Measurements from ENCODE around the gene DCHS2. TPM values are rescaled to one million over a fixed set of nuclear protein-coding genes. Genes with fewer than 3 reads are reported as not detected.

DCHS2 gene
- total RNA-seq, 2 donors from 2014 or later: 0.13 to 0.24 TPM

DNA sequence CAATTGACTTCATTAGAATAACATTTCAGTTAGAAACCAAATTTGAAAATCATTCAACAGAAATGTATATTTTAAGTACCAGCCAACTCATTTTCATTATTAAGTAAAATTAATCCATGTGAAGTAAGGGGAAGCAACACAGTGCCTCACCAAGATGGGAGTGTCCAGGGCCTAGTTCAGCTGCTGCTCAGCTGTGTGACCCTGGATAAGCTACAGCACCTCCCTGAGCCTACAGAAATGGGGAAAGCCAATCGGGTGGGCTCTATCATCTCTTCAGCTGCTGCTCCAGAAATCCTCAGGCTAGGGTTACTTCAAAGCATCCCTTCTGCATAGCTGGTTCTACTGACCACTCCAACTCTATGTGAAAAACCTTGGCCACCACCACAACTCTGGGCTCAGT lies 18.7 kb downstream of the DCHS2 start:
- DNase-seq: no peak
- Histone ChIP-seq H3K36me3 (ENCODE audit: control insufficient read depth, insufficient read depth, low read length) (no peaks in the 10 kb centered on the region), H3K4me1 (ENCODE audit: control insufficient read depth, insufficient read depth, low read length) (no peaks in the 10 kb centered on the region), H3K9me3 (ENCODE audit: control insufficient read depth, low read length) (no peaks in the 10 kb centered on the region), H3K4me3 (ENCODE audit: low read length) (no peak overlapping the region), H3K27me3 (ENCODE audit: control insufficient read depth, insufficient read depth, low read length, poor library complexity, severe bottlenecking) (no peaks in the 10 kb centered on the region), H3K9ac (ENCODE audit: extremely low read depth, low read length, poor library complexity, severe bottlenecking) (no peak overlapping the region), H3K27ac (ENCODE audit: low read depth, low read length) (no peak overlapping the region)
- WGBS, 2 experiments (ENCODE audit: insufficient coverage in 1 of 2, insufficient read length in 1 of 2): 83% methylated on average over 1 of the region's 1 CpG; no CpG with 5 or more reads in 1 of the 2 experiments
- H3K4me3 Mint-ChIP-seq: no peak overlapping the region
- no peaks in the 10 kb centered on the region for H3K4me1 Mint-ChIP-seq
- H3K27ac Mint-ChIP-seq: no peak overlapping the region
- no peaks in the 10 kb centered on the region for H3K9me3 Mint-ChIP-seq
- H3K36me3 Mint-ChIP-seq (ENCODE audit: low read depth): no peaks in the 10 kb centered on the region
- no peaks in the 10 kb centered on the region for H3K27me3 Mint-ChIP-seq (ENCODE audit: insufficient read depth)
- TF ChIP-seq, protein P1, sequence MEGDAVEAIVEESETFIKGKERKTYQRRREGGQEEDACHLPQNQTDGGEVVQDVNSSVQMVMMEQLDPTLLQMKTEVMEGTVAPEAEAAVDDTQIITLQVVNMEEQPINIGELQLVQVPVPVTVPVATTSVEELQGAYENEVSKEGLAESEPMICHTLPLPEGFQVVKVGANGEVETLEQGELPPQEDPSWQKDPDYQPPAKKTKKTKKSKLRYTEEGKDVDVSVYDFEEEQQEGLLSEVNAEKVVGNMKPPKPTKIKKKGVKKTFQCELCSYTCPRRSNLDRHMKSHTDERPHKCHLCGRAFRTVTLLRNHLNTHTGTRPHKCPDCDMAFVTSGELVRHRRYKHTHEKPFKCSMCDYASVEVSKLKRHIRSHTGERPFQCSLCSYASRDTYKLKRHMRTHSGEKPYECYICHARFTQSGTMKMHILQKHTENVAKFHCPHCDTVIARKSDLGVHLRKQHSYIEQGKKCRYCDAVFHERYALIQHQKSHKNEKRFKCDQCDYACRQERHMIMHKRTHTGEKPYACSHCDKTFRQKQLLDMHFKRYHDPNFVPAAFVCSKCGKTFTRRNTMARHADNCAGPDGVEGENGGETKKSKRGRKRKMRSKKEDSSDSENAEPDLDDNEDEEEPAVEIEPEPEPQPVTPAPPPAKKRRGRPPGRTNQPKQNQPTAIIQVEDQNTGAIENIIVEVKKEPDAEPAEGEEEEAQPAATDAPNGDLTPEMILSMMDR (conservative IDR thresholded peaks at IDR 0.05): no peak

- no peak overlapping the region for H3K27ac ChIP-seq (ENCODE audit: low read depth, low read length)
- H3K4me1 Mint-ChIP-seq: no peaks in the 10 kb centered on the region
- no peaks in the 10 kb centered on the region for H3K27me3 ChIP-seq (ENCODE audit: control insufficient read depth, insufficient read depth, low read length, poor library complexity, severe bottlenecking)
- H3K4me3 ChIP-seq (ENCODE audit: low read length): no peak overlapping the region
- no peak overlapping the region for H3K4me3 Mint-ChIP-seq
- no peak overlapping the region for H3K9ac ChIP-seq (ENCODE audit: extremely low read depth, low read length, poor library complexity, severe bottlenecking)
- H3K27me3 Mint-ChIP-seq (ENCODE audit: insufficient read depth): no peaks in the 10 kb centered on the region
- no peaks in the 10 kb centered on the region for H3K4me1 ChIP-seq (ENCODE audit: control insufficient read depth, insufficient read depth, low read length)
- H3K36me3 Mint-ChIP-seq (ENCODE audit: low read depth): no peaks in the 10 kb centered on the region
- no peaks in the 10 kb centered on the region for H3K9me3 Mint-ChIP-seq
- TF ChIP-seq, protein P1 (conservative IDR thresholded peaks at IDR 0.05): no peak
- WGBS, 2 experiments (ENCODE audit: insufficient coverage in 1 of 2, insufficient read length in 1 of 2): 76 to 83% methylated on average over 2 to 4 of the region's 4 CpGs
- H3K36me3 ChIP-seq (ENCODE audit: control insufficient read depth, insufficient read depth, low read length): no peaks in the 10 kb centered on the region
- no peaks in the 10 kb centered on the region for H3K9me3 ChIP-seq (ENCODE audit: control insufficient read depth, low read length)
- H3K27ac Mint-ChIP-seq: no peak overlapping the region
- DNase-seq: no peak
Observed at GRCh38 chr4:154471526-154472331, 19.9 kb downstream of the DCHS2 start.

GRCh38 chr4:154471032-154471431 lies 20.6 kb downstream of the DCHS2 start:
- 0 to 42% methylated on average over 1 to 2 of the region's 2 CpGs for WGBS, 2 experiments (ENCODE audit: insufficient coverage in 1 of 2, insufficient read length in 1 of 2)
- Mint-ChIP-seq H3K27ac (no peak overlapping the region), H3K4me3 (no peak overlapping the region), H3K4me1 (no peaks in the 10 kb centered on the region), H3K27me3 (ENCODE audit: insufficient read depth) (no peaks in the 10 kb centered on the region), H3K9me3 (no peaks in the 10 kb centered on the region), H3K36me3 (ENCODE audit: low read depth) (no peaks in the 10 kb centered on the region)
- H3K4me3 ChIP-seq (ENCODE audit: low read length): no peak overlapping the region
- no peaks in the 10 kb centered on the region for H3K36me3 ChIP-seq (ENCODE audit: control insufficient read depth, insufficient read depth, low read length)
- H3K9ac ChIP-seq (ENCODE audit: extremely low read depth, low read length, poor library complexity, severe bottlenecking): no peak overlapping the region
- no peaks in the 10 kb centered on the region for H3K9me3 ChIP-seq (ENCODE audit: control insufficient read depth, low read length)
- TF ChIP-seq, protein P1 (conservative IDR thresholded peaks at IDR 0.05): no peak
- no peak overlapping the region for H3K27ac ChIP-seq (ENCODE audit: low read depth, low read length)
- DNase-seq: no peak
- H3K4me1 ChIP-seq (ENCODE audit: control insufficient read depth, insufficient read depth, low read length): no peaks in the 10 kb centered on the region
- no peaks in the 10 kb centered on the region for H3K27me3 ChIP-seq (ENCODE audit: control insufficient read depth, insufficient read depth, low read length, poor library complexity, severe bottlenecking)
